SKM-1 treated with dmso at 0.1 percent for 144 hours (cell line): ENCODE data around the gene ATIC.

Source experiments
- DNase-seq: peaks from one replicate; lab custom pipeline; 2025; ENCODE audit not compliant: unreplicated experiment; lab: John Stamatoyannopoulos, UW

The ATIC gene

DNA sequence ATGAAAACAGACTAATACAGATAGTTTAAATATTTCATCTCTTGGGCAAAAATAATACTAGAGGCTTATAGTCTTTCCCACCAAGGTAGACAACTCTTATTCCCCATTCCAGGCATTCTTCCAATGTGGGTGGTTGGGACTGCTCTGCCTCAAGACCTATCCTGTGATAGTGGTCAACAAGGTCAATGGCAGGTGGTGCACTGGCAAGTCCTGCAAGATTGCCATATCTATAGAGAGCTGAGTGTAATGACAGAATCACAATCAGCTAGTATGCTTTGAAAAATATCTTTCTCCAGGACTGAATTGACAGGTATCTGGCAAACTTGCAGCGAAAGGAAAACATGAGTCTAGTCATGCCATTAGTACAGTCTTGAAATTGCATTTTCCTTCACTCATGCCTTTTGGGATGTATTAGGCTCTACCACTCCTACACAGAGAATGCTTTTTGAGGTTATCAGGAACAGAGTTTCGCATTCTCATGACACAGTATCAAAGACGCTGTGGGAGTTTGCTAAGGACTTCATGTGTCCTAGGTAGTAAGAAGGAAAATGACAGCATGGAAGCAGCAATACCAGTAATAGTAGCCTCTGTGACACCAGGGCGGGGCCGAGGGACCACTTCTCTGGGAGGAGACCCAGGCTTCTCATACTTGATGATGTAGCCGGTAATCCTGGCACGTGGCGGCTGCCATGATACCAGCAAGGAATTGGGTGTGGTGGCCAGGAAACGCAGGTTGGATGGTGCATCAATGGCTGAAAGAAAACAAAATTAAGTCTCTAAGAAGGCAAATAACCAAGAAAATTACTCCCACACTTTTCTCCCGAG is 63.0 kb downstream of the ATIC start:
- no peak for DNase-seq

DNA sequence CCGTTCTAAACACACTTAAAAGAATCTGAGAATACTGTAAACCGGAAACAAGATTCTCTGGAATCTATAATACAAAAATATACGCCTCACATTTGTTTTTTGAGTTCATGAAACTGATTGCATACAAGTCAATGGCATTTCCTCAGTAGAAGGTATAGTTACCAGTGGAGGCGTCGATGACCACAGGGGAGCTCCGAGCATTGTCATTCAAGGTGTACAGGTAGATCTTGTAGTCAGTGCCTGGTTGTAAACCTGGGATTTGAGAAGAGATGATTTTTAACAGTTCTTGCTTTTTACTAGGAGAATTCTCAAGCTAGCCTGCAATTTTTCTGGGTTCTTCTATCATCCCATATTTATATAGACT is 63.6 kb downstream of the ATIC start:
- no peak for DNase-seq

DNA sequence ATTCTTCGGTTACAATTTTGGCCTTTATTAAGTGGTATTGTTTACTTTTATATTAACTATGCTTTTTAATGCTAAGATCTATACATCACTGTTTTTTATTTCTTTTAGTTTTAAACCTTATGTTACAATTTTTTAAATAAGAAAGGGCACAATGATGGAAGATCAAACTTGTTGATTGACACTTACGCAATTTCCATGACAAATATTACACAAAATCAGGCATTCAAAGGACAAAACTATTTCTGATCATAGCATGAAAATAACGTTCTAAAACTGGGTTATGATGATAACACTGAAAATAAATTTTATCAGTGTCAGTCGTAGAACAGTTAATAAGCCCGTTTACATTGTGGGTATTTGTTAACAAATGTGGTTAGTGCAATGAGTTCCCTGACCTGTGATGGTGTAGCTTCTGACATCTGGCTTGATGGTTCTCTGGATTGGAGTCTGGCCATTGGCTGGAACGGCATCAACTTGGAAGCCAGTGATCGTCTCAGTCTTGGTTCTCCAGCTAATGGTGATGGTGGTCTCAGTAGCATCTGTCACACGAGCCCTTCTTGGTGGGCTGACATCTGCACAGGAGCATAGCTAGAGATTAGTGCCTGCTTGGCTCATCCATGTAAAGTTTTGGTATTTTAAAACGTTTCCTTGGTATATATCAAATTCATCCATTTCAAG is 64.4 kb downstream of the ATIC start:
- DNase-seq, result no peak

DNA sequence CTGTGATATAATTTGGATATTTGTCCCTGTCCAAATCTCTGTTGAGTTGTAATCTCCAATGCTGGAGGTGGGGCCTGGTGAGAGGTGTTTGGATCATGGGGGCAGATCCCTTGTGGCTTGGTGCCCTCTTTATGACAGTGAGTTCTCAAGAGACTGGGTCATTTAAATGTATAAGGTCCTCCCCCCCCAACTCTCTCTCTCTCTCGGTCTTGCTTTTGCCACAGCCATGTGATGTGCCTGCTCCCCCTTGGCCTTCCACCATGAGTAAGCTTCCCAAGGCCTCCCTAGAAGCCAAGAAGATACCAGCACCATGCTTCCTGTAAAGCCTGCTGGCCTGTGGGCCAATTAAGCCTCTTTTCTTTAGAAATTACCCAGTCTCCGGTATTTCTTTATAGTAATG is 65.4 kb downstream of the ATIC start:
- DNase-seq, result no peak

DNA sequence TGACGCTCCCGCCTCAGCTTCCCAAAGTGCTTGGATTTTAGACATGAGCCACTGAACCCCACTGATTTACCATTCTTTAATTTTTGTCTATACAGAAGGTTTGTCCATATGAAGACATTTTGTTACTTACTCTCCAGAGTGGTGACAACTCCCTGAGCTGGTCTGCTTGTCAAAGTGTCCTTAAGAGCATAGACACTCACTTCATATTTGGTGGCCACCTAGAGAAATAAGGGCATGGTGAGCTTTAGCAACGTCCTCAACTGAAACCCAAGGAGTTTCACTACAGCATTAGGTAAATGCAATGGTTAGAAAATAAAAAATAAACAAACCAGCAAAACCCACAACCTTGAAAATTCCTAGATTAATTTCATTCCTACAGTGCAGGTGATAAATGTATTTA is 66.2 kb downstream of the ATIC start:
- no peak for DNase-seq

DNA sequence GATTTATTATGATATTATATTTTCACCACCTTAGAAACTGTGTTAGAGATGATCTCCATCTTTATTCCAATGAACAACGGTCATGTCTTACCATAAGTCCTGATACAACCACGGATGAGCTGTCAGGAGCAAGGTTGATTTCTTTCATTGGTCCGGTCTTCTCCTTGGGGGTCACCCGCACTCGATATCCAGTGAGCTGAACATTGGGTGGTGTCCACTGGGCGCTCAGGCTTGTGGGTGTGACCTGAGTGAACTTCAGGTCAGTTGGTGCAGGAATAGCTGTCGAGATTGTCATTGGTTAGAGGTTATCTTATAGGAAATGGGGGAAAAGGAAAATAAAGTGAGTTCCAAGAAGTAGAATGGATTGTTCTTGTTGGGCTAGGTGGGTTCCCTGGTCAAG is 67.2 kb downstream of the ATIC start:
- DNase-seq, result no peak

DNA sequence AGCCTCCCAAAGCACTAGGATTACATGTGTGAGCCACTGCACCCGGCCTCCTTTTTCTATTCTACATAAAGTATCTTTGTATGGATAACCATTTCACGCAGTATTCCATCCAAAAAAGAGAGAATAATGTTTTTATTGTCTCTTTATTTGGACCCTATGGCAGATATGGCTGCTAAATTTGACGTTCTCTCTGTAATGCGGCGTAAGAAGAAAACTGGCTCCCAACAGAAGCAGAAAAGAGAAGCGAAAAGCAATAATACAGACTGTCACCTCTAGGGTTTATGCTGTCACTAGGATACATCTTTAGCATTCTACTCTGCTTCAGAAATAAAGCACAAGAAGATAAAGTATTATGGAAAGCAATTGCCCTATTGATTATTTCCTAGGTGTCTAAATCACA is 68.1 kb downstream of the ATIC start:
- DNase-seq, result no peak

DNA sequence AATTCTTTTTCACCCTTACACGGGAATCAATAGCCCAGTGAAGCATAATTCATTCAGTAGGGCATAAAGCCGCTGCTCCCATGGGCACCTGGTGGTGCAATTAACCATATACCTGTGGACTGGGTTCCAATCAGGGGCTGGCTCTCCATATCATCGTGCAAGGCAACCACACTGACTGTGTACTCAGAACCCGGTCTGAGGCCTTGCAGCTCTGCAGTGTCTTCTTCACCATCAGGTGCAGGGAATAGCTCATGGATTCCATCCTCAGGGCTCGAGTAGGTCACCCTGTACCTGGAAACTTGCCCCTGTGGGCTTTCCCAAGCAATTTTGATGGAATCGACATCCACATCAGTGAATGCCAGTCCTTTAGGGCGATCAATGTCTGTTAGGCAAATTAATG is 68.8 kb downstream of the ATIC start:
- no peak for DNase-seq

DNA sequence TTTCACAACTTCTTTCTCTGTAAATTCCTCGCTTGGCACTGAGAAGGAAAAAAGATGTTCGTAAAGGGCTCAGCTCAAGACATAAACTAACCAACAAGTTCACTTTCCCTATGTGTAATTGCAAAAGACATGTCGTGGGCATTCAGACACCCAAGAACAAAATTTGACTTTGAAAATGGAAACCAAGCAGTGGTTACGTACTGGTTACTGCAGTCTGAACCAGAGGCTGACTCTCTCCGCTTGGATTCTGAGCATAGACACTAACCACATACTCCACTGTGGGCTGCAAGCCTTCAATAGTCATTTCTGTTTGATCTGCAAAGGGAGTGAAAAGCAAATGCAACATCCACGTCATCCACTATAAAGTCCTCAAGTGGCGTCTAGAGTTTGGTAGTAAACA is 70.2 kb downstream of the ATIC start:
- no peak for DNase-seq

DNA sequence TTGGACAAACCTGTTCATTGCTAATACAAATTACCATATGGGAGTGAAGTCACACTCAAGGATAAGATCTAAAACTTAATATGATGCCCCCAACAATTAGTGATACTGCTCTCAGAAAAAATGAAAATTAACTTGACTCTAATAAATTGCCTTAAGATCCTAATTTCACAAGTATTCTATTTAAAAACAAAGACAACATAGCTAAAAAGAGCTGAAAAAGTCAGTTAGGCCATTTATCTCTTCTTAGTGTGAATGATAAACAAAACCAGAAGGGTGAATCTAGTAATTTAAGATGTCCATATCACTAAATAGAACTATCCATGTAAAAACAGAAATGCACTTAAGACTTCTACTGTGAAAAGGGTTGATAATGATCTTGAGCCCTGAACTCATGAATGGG is 70.6 kb downstream of the ATIC start:
- DNase-seq, result no peak

DNA sequence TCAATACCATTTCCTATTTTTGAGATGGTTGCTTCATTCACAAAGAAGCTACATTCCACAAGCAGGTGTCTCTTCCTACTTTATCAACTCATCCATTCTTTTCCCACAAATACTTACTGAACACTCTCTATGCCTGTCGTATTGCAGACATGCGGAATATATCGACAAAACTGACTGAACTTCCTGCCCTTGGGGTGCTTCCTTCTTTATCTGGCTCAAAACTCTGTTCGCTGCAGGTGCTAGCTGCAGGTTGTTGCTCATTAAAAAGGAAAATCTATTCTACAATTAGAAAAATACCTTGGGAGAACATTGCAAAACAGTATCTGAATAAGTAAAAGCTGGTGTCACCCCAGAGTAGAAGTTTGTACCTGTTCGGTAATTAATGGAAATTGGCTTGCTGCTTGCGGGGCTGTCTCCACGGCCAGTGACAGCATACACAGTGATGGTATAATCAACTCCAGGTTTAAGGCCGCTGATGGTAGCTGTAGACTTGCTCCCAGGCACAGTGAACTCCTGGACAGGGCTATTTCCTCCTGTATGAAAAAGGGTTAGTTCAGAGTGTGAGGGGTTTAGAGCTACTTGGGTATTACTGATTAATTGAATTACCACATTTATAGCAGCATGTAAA is 71.9 kb downstream of the ATIC start:
- no peak for DNase-seq

DNA sequence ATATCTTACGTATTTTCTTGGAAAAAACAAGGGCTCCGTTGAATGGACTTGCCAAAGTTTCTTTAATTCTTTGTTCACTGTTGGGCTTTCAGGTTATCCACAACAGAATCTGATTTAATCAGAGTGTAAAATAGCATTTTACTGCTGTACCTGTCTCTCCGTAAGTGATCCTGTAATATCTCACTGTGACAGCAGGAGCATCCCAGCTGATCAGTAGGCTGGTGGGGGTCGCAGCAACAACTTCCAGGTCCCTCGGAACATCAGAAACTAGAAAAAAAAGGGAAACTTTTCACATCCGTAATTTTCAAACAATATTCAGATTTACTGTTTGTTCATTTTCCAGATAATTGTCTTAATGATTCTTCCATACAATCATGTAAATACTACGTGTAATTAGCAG is 72.9 kb downstream of the ATIC start:
- DNase-seq, result no peak

DNA sequence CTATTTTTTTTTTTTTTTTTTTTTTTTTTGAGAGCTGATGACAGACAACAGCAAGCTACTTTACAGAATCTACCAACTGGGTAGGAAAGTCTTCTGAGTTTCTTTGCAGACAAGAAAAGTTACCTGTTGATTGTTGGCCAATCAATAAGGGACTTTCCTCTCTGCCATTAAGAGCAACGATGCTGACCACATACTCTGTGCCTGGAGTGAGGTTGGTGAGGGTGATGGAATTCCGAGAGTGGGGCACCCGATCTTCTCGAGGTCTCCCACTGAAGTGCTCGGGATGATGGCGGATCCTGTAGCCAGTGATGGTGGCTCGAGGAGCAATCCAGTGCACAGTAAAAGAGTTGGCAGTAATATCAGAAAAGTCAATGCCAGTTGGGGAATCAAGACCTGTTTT is 74.7 kb downstream of the ATIC start:
- no peak for DNase-seq

DNA sequence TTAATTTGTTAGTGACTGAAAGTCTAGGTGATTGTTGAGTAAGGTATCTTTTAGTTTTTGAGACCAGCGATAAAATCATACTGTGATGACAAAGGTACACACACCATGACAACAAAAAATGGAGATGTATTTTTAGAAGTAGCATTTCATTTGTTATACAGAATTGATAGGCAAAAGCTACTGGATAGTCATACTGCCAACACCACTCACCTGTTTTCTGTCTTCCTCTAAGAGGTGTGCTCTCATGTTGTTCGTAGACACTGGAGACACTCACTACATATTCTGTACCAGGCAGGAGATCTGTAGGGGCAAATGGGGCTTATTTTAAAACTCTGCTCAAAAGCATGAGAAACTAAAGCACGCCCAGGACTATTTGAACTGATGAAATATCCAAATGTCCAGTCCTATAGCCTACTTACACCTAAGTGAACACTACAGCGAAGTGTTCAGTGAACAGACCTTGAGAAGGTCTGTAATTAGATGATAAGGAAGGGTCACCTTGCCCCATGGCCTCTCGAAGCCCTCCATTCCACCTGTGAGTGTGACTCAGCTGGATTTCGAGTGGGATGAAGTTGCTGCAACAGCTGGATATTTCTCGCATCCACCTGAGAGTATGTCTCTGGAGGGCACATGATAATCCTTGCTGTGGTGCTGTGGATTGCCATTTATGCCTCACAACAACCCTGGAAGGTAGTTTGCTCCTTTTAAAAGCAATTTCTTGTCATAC is 76.3 kb downstream of the ATIC start:
- no peak for DNase-seq

DNA sequence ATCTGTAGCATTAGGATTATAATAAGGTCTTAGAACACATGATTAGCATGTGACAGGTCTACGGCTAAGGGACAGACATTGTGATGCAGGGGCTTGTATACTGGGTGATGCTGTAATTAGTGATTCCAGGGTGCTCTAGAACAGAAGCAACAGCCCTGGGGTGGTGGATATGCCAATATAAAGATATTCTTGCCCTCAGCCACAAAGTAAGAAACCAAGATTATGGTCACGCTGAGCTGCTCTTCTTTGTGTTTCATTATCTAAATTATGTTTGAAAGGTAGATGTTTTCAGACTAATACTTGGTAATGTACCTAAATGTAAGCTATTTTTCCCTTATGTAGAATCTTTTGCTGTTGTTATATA is 78.7 kb downstream of the ATIC start:
- no peak for DNase-seq

DNA sequence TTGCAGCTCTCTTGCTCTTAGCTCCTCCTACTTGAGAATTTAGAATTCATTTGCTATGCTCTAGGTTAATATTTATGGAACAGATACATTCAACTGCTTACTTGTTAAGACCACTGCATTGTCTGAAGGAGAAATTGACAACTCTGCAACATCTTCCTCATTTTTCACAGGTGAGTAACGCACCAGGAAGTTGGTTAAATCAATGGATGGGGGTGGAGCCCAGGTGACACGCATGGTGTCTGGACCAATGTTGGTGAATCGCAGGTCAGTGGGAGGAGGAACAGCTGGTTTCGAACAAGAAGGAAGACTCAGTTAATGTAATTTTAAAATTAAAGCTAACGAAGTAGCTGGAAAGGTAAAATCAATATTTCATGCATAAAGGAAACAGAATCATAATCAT is 79.7 kb downstream of the ATIC start:
- no peak for DNase-seq

DNA sequence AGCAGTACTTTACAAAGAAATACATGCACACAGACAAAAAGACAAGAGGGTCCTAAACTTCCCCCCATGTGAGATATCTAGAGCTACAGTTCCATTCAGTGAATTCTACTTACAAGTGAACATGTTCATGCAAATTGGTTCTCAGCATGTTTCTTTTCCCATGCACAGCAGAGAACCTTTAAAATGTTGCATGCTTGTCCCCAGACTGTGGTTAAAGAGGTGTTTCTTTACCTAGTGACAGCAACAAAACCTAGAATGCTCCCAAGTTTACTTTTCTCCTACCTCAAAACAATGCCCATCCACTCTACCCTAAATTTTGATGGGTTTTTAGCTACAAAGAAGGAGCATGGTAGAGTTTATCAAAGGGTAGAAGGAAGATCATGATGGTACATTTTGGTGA is 80.3 kb downstream of the ATIC start:
- DNase-seq, result no peak

DNA sequence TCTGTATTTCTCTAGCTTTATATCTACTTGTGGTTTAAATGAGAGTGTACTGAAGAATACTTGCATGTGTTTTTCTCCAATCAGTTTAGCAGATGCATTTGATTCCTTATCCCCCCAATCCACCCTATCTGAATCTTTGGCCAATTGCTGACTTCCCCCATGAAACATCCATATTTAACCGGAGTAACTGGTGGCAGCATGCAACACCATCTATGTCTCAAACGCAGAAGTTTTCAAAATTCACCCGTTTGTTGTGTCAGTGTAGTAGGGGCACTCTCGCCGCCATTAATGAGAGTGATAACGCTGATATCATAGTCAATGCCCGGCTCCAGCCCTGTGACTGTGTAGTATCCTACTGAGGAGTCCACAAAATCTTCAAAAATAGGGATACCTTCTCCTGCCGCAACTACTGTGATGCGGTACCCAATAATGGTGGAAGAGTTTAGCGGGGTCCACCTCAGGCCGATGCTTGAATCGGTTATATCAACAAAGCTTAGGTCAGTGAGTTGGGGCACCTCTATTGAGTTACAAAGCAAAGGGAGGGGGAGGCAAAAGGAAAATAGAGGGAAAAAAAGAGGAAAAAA is 80.9 kb downstream of the ATIC start:
- no peak for DNase-seq

DNA sequence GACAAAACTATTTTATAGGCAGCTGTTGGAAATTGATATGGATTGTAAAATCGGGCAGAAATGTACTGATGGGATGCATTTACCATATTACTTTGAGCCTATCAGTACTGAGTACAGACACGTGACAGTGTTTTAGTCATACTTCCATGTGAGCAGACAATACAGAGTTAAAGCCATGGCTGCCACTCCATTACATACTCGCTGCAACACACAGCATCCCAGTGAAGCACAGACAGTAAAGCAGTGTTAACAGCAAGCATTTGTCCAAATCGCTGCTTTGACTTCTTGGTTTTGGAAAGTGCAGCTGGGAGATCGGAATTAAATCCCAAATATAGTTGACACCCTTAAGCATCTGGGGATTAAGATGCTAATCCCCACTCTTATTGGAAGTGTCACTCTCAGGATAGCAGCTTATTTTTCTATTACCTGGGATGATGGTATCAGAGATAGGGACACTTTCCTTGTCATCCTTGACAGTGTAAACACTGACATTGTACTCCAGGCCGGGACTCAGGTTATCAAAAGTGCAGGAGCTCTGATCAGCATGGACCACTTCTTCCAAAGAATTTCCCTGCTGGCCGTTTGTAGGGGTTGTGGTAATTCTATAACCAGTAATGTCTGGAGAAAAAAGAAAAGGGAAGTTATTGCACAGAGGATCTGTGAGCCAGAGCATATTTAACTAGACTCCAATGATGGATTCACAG is 82.4 kb downstream of the ATIC start:
- DNase-seq, result no peak

DNA sequence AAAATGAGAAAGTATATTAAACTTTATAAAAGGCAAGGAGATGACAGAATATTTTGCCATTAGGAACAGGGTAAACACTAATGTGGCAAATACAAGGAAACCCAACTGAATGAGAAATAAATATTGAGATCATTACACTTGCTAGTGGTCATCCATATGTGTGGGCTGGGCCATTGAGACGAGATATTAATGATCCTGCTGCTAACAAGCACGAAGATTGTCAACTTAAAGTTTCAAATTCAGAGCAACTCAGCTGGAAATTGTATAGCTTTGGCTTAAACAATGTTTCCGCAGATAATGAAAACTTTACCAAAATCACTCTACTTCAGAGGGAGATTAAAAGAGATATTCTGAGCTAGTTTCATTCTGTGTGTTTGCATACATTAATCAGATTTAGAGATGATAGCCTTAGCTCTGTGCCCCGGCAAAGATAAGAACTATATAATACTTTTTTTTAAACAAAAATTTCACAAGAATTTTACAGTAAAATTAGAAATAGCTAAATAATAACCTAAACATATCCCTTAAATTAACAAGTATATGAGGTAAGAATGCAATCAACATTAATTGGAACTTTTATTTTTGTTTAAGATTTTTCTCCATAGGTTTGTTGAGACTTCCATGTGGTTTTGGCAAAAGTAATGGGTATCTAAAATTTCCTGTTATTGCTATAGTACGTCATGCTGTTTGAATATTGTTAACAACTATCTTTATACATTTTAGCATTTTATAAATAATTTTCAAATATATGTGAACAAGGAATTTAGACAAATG is 84.0 kb downstream of the ATIC start:
- DNase-seq, result no peak
